HG02973 (cell line): Measurements from ENCODE around the gene RAPGEF6.
"Not testable (repeated sequence)": the region's sequence is repeated elsewhere in the genome, so short reads cannot be mapped to it uniquely, and the experiment has no call there.

Experiments used
- ATAC-seq: cut with Tn5 transposase; IDR thresholded peaks from one replicate; pipeline ENCODE4 v1.9.1; 2021; ENCODE audit warnings: moderate library complexity; ENCODE audit not compliant: unreplicated experiment

The RAPGEF6 gene

DNA sequence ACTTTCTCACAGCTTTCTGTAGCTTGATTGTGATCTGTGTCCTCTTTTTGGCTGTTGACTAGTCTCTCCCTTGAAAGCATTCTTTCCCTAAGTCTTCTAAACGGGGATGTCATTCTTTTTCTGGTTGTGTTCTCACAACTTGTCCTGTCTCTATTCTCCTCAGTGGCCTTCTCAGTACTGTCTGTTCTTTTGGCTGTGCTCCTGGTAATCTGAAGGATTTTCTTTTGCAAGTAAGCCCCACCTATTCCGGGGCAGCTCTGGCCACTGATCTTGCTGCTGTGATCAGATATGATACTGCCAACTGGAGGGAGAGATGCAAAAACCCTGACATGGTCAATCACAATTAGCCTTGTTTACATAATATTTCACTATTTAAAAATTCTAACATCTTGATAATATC is 198.9 kb downstream of the RAPGEF6 start:
- ATAC-seq = no peak

GRCh38 chr5:131433109-131433508 is 201.9 kb downstream of the RAPGEF6 start:
- no peak for ATAC-seq

DNA sequence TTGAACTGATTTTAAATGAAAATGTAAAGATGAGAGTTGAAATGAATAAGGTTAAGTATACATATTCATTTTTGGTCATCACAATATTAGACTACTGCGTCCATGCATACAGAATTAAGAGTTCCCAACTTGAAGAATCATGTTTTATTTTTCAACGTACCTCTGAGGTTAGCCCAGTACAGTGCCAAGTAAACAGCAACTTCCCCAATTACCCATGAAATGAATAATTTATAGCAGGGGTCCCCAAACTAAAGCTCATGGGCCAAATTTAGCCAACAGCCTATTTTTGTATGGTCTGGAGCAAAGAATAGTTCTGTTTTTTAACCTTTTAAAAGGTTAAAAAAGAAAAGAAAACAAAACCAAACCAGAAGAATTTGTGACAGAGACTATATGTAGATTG is 203.2 kb downstream of the RAPGEF6 start:
- ATAC-seq = no peak

GRCh38 chr5:131430794-131431193 is 204.2 kb downstream of the RAPGEF6 start:
- no peak for ATAC-seq

- no peak for ATAC-seq
Observed at GRCh38 chr5:131426011-131426410, 209.0 kb downstream of the RAPGEF6 start.

GRCh38 chr5:131423056-131423455 is 212.0 kb downstream of the RAPGEF6 start:
- no peak for ATAC-seq

GRCh38 chr5:131419877-131420276 is 215.2 kb downstream of the RAPGEF6 start:
- no peak for ATAC-seq

DNA sequence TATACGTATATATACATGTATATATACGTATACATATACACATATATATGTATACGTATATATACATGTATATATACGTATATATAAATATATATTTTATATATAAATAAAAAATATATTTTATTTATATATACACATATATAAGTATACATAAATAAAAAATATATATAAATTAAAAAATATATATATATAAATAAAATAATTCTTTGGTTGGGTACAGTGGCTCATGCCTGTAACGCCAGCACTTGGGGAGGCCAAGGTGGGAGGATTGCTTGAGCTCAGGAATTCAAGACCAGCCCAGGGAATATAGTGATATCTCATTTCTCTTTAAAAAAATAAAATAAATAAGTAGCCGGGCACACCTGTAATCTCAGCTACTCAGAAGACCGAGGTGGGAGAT is 216.2 kb downstream of the RAPGEF6 start:
- no peak for ATAC-seq

DNA sequence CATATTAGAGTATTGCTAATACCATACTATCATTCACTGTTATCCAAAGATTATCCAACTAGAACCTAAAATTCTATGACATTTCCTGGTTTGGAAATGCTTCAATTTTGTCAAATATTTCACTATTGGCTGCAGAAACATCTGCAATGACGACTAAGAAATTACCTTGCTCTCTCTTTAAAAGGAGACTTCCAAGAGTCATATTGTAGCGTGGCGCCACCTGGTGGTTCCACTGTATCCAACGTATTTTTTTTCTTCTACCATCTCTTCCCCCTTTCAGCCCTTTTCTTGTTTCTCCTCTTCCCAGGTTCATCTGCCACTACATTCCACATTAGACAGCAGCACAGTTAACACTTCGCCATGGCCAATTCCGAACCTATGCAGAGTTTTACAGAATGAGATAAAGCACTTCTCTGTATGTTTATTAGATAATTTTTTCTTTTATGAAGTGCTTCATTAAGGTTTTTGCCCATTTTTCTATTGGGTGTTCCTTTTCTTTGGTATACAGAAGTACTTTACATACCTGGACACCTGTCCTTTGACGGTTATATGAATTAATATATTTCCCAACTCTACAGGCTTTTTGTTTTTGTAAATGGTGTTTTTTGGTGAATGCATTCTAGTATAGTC is 217.7 kb downstream of the RAPGEF6 start:
- ATAC-seq = peak; percentile 30

- ATAC-seq = peak; percentile 74
Observed at GRCh38 chr5:131416729-131417128, 218.3 kb downstream of the RAPGEF6 start.

DNA sequence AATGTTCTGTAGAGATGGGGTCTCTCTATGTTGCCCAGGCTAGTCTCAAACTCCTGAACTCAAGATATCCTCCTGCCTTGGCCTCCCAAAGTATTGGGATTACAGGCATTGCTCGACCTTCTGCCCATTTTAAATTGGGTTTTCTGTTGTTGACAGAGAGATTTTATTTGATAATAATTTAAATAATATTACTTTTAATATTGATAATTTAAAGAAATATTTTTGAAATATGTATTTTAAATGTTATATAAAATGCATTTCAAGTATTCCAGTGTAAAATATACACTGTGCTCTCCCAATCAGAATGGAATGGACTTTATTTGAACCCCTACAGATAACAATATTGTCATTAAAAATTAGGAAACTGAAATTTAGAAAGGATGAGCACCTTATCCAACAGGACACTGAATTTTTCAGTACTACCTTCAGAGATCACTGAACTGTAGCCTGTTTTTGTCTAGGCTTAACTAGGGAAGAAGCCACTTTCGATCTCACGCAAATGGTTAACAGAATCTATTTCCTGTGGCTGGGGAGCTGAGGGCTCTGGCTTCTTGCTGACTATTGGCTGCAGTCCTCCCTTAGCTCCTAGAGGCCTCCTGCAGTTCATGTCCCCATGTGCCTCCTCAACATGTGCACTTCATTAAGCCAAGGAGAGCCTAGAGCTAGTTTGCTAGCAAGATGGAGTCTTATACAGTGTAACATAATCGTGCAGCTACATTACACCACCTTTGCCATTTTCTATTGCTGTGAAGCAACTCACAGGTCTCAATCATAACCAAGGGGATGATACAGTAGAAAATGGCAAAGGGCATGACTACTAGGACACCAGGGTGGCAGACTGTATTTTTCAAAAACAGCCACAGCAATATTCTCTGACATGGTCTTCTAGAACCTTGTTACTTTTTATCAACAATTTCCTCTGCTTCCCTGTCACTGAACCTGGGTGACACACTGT is 221.1 kb downstream of the RAPGEF6 start:
- ATAC-seq = peak; percentile 53

DNA sequence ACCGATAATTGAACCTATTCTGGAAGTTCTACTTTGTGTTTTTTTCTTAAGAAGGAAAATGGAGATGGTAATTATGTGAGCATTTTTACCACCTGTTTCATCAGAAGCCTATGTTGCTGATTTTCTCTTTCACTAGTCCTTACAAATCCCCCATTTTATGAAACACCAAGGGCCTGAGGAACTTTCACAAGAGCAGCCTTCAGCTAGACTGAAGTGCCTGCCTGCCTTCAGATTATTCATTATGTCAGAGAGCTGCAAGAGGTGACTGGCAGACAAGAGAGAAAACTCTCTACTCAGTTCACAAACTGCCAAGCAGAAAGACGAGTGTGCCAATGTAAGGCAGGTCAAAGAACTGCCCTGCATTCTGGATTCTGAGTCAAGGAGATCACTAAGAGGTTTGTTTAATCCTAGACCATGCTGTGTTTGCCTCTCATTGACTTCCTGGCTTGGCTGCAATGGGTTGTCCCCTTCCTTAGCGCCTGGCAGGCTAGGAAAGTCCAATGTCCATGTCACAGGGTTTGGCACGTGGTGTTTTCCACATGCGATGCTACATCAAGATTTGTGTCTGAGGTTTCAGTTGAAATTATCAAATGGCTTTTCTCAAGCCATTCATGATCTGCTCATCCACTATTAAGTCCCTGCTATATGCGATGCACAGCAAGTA is 227.9 kb downstream of the RAPGEF6 start:
- no peak for ATAC-seq

GRCh38 chr5:131406076-131406475 is 229.0 kb downstream of the RAPGEF6 start:
- ATAC-seq = no peak

DNA sequence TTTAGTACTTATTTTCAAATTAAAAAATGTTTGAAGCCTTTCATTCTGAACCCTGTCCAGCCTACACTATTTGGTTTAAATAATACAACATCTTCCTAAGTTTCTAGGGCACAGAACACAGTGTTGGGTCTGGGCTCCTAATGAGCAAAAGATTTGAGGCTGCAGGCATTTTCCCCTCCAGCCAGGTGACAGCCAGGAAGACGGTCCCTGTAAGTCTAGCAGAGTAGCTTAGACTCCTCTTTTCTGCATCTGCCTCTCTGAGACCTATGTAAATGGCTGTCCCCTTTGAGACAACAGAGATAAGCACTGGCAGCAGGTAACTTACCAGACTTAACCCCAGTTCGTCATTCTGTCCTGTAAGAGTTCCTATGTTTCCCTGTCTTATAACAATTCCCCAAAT is 229.4 kb downstream of the RAPGEF6 start:
- ATAC-seq = no peak

- ATAC-seq = no peak
Observed at GRCh38 chr5:131400585-131400984, 234.4 kb downstream of the RAPGEF6 start.

GRCh38 chr5:131399007-131399406 is 236.0 kb downstream of the RAPGEF6 start:
- ATAC-seq = not testable (repeated sequence)

- no peak for ATAC-seq
Observed at GRCh38 chr5:131396630-131397273, 238.3 kb downstream of the RAPGEF6 start.

- peak; percentile 91 for ATAC-seq
Observed at GRCh38 chr5:131396015-131396414, 239.0 kb downstream of the RAPGEF6 start.

DNA sequence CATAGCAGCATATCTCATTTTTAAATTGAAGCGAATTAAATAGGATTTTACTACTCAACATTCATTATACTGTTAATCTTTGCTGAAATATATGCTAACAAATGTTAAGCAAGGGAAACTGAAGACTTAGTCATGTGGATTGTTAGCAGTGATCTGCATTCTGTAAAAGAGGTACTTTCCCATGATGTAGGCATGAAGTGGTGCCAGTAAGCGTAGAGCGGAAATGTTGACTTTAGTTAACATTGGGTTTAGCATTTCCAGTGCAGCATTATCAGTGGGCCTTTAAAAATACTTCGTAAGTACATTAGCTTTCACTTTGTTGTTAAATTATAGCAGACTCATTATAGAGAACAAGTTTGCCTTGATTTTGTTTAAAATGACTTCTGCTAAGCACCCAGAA is 240.9 kb downstream of the RAPGEF6 start:
- peak; percentile 65 for ATAC-seq

GRCh38 chr5:131393498-131393968 is 241.5 kb downstream of the RAPGEF6 start:
- ATAC-seq = no peak

DNA sequence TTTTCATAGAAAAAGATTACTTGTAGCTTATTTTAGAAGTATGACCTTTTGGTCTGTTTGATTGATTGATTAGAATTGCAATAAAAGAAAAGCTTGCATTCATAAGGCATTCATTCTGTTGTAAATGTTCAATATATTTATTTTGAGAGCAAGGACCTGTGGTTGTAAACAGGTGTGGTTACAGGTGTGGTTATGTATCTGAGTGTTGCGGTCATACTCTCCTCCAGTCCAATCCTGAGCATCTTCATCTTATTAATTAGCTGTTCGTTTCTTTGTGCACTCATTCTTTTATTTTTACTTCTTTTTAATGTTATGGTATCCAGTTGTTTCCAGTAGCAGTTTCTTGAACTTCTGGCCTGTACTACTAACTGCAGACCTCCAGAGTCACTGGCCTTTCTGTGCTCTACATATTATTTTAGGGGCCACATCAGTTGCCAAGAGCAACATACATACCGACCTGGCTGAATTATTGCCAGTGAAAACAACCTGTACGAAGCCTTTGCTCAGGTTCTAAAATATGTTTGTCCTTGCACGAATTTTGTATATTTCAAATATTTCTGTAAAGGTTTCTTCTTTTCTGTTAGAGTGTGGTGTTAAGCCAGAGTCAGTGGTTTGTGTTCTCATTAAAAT is 242.4 kb downstream of the RAPGEF6 start:
- ATAC-seq = no peak
